GM12878 (cell line): ENCODE data around the gene PCARE. TPM values are rescaled to one million over a fixed set of nuclear protein-coding genes. Genes with fewer than 3 reads are reported as not detected.

Experiments
- ATAC-seq: fragments of 200-7000 bp; cut with Tn5 transposase; 3 replicates; pipeline ENCODE4 v1.9.1; 2020; ENCODE audit warnings: mild to moderate bottlenecking, moderate library complexity
- BruUV-seq: library from RNA; stranded (reverse); fragments of 400-500 nt; replicated peaks from 2 replicates; lab custom pipeline; 2021; lab: Mats Ljungman, UMichigan
- CTCF ChIA-PET: fragments of 300-600 bp; sonication (Branson Sonifier 250); formaldehyde crosslinking; extraction: SDS; loops from one replicate; lab custom pipeline; 2021; ENCODE audit warnings: inconsistent platforms; lab: Yijun Ruan, JAX
- POLR2A ChIA-PET: fragments of 350-600 bp; formaldehyde crosslinking; extraction: SDS; loops from one replicate; lab custom pipeline; 2021; ENCODE audit warnings: inconsistent platforms; lab: Charles Lee
- RAD21 ChIA-PET: fragments of 300-600 bp; sonication (Branson Sonifier 250); formaldehyde crosslinking; loops from one replicate; lab custom pipeline; 2023; ENCODE audit warnings: antibody characterized with exemption; ENCODE audit not compliant: unreplicated experiment; lab: Charles Lee
- SMC1A ChIA-PET: fragments of 300-600 bp; sonication (Branson Sonifier 250); formaldehyde crosslinking; loops from one replicate; lab custom pipeline; 2023; ENCODE audit not compliant: unreplicated experiment, uncharacterized antibody; lab: Charles Lee
- DNase-seq: peaks from one replicate; pipeline ENCODE4 v3.0.0-alpha.2; 2011; ENCODE audit warnings: low read depth, low spot score
- FAIRE-seq: peaks from 3 replicates; lab custom pipeline; 2011; peaks lifted over from hg19 to GRCh38; lab: Jason Lieb, UNC
- H2AFZ ChIP-seq: 2 replicates; pipeline ENCODE4 v1.6.0; 2011; ENCODE audit warnings: low read depth, low read length, control low read depth; ENCODE audit not compliant: control insufficient read depth
- H3K27ac ChIP-seq: 2 replicates; pipeline ENCODE4 v1.5.1; 2011; ENCODE audit warnings: control low read depth; ENCODE audit not compliant: control insufficient read depth, insufficient read depth
- H3K27me3 ChIP-seq, 2 experiments: replicated peaks in 1 of 2; 2 replicates each; pipeline versions ENCODE4 v1.6.0 to v1.6.1; 2011; ENCODE audit warnings: low read length in 1 of 2; ENCODE audit not compliant: control insufficient read depth in 2 of 2, insufficient read depth in 2 of 2
- H3K36me3 ChIP-seq, 2 experiments: 2 replicates each; pipeline ENCODE4 v1.5.1; 2011; ENCODE audit warnings: low read length in 1 of 2; ENCODE audit not compliant: control insufficient read depth in 2 of 2, insufficient read depth in 2 of 2
- H3K4me1 ChIP-seq: 2 replicates; pipeline ENCODE4 v1.6.1; 2011; ENCODE audit warnings: mild to moderate bottlenecking, low read length, moderate library complexity, mixed read lengths; ENCODE audit not compliant: control insufficient read depth, insufficient read depth
- H3K4me2 ChIP-seq: 2 replicates; pipeline ENCODE4 v1.6.0; 2011; ENCODE audit warnings: control low read depth; ENCODE audit not compliant: control insufficient read depth, insufficient read depth
- H3K4me3 ChIP-seq: fragments of 200-600 bp; sonication (generic); 2 replicates; pipeline ENCODE4 v1.5.1; 2016
- H3K79me2 ChIP-seq: 2 replicates; pipeline ENCODE4 v1.6.0; 2011; ENCODE audit warnings: low read length; ENCODE audit not compliant: control insufficient read depth, insufficient read depth
- H3K9ac ChIP-seq: 2 replicates; pipeline ENCODE4 v1.8.0; 2011; ENCODE audit warnings: low read length, control low read depth, mixed read lengths; ENCODE audit not compliant: control insufficient read depth, insufficient read depth
- H3K9me3 ChIP-seq: replicated peaks from 3 replicates; pipeline ENCODE4 v1.5.1; 2011; ENCODE audit warnings: mild to moderate bottlenecking, low read length; ENCODE audit not compliant: control insufficient read depth, insufficient read depth
- H4K20me1 ChIP-seq: 2 replicates; pipeline ENCODE4 v1.6.0; 2011; ENCODE audit not compliant: control insufficient read depth, insufficient read depth
- EZH2 ChIP-seq: IDR thresholded peaks from 2 replicates; pipeline ENCODE4 v1.6.1; 2012; ENCODE audit warnings: low read depth, mild to moderate bottlenecking, control low read depth, inconsistent platforms, low read length, borderline replicate concordance; ENCODE audit not compliant: control insufficient read depth
- HSF1 ChIP-seq: fragments of 150-350 bp; IDR thresholded peaks from 2 replicates; pipeline ENCODE4 v1.6.1; 2014; ENCODE audit warnings: mild to moderate bottlenecking, low read depth, low read length
- NR2C1 ChIP-seq: fragments of 450-650 bp; IDR thresholded peaks from 2 replicates; pipeline ENCODE4 v1.6.1; 2017; ENCODE audit warnings: antibody characterized with exemption, mild to moderate bottlenecking, moderate library complexity
- NR2C2 ChIP-seq: IDR thresholded peaks from 2 replicates; pipeline ENCODE4 v1.6.1; 2011; ENCODE audit warnings: borderline replicate concordance, low read depth; ENCODE audit not compliant: control insufficient read depth, insufficient read length
- POLR2A ChIP-seq: IDR thresholded peaks from 2 replicates; pipeline ENCODE4 v1.6.1; 2011; ENCODE audit warnings: low read depth, mild to moderate bottlenecking, low read length
- SKIL ChIP-seq: fragments of 450-650 bp; IDR thresholded peaks from 2 replicates; pipeline ENCODE4 v1.6.1; 2017; ENCODE audit warnings: mild to moderate bottlenecking, low read depth, inconsistent platforms; ENCODE audit not compliant: poor library complexity, severe bottlenecking
- ZNF592 ChIP-seq: fragments of 450-650 bp; IDR thresholded peaks from 2 replicates; pipeline ENCODE4 v1.6.1; 2017; ENCODE audit warnings: mild to moderate bottlenecking, moderate library complexity
- ZNF687 ChIP-seq: fragments of 450-650 bp; IDR thresholded peaks from 2 replicates; pipeline ENCODE4 v1.6.1; 2017; ENCODE audit warnings: mild to moderate bottlenecking, moderate library complexity
- WGBS: methylation state at CpG from one replicate; pipeline ENCODE4 v1.1.6; 2016; ENCODE audit warnings: low lambda C conversion rate; ENCODE audit not compliant: insufficient replicate concordance, insufficient coverage; ENCODE audit errors: missing lambda C conversion rate; 5-methylcytosine and 5-hydroxymethylcytosine counted together
- in situ Hi-C: fragments of 300-500 bp; cut with MboI; formaldehyde crosslinking; loops from 9 replicates; pipeline ENCODE4 v1.14.3; 2018; ENCODE audit warnings: mixed read lengths
- intact Hi-C: fragments of 100-400 bp; cut with micrococcal nuclease; formaldehyde crosslinking; loops from one replicate; pipeline ENCODE4 v1.14.2; 2022; ENCODE audit not compliant: unreplicated experiment
- polyA plus RNA-seq, 11 experiments: library from polyadenylated mRNA; depleted of rRNA in 4 of 11; unstranded in 6 of 11; stranded (reverse) in 5 of 11; fragments of >200 nt; fragmentation: Nextera tagmentation in 4 of 11; fragmentation: Illumina TruSeq in 1 of 11; extraction: Ambion mirVana in 4 of 11; extraction: Trizol in 1 of 11; gene quantifications; 1 replicate in 1 of 11; 2 replicates in 10 of 11; pipeline versions ENCODE4 v1.2.1 to v1.2.3, GENCODE V29; 2011 to 2016; ENCODE audit warnings: inconsistent platforms in 2 of 11, missing spikeins in 2 of 11, low read depth in 1 of 11
- total RNA-seq, 4 experiments: library from RNA; depleted of rRNA in 3 of 4; stranded (reverse); fragments of >200 nt in 3 of 4; fragmentation: Illumina TruSeq in 1 of 4; extraction: Trizol in 1 of 4; gene quantifications; 2 replicates each; pipeline versions ENCODE4 v1.2.1 to v1.2.3, GENCODE V29; 2013 to 2021

The PCARE gene
- total and polyA plus RNA-seq, 10 of the 15 experiments (the other 5 are each of a cell fraction or from before 2014, with no cell fraction given) = 0.04 to 0.08 (median 0.06) TPM; not detected in 5

GRCh38 chr2:29042561-29043075 lies 31.7 kb downstream of the PCARE start (continued):
- no peak for TF ChIP-seq ZNF592

GRCh38 chr2:29041161-29041660 lies 33.1 kb downstream of the PCARE start:
- no peak for FAIRE-seq
- ChIA-PET CTCF (interaction anchor here (1.1 kb wide), 1 partner anchor 158 kb away, joined by 3 read pairs; no protein-coding TSS in a partner anchor), RAD21 (no interaction called here), SMC1A (no interaction called here), POLR2A (no interaction called here)
- BruUV-seq = no TSS peak
- Histone ChIP-seq H3K4me3 (no peak overlapping the region), H2AFZ (no peak overlapping the region), H4K20me1 (no peaks in the 10 kb centered on the region), H3K36me3 (no peaks in the 10 kb centered on the region), H3K4me1 (peaks cover 12% of the 10 kb centered on the region), H3K27me3 (no peaks in the 10 kb centered on the region), H3K27ac (no peak overlapping the region), H3K9ac (no peak overlapping the region), H3K79me2 (no peaks in the 10 kb centered on the region), H3K9me3 (no peaks in the 10 kb centered on the region), H3K4me2 (no peak overlapping the region)
- ATAC-seq = no peak
- in situ Hi-C loops (no loop called here), intact Hi-C loops (no loop called here)
- no peak for DNase-seq
- WGBS = 65% methylated on average over 9 of the region's 9 CpGs
- TF ChIP-seq EZH2 (no peak), SKIL (no peak), POLR2A (no peak), ZNF687 (no peak), NR2C2 (no peak), NR2C1 (no peak), HSF1 (no peak)
